Uterus (tissue), 2 donors: ENCODE measurements around the gene GSG1L2.

ENCODE experiments used
- CTCF ChIP-seq, 4 experiments: fragments of 200-600 bp in 2 of 4; fragments of 450-650 bp in 2 of 4; sonication (generic) in 2 of 4; IDR thresholded peaks; one replicate each; pipeline ENCODE4 v1.5.1; 2016 to 2019; ENCODE audit warnings: antibody characterized with exemption in 4 of 4, mild to moderate bottlenecking in 2 of 4, moderate library complexity in 1 of 4
- POLR2A ChIP-seq, 2 donors: fragments of 450-650 bp; IDR thresholded peaks; one replicate each; pipeline ENCODE4 v1.6.1; 2016; ENCODE audit warnings: antibody characterized with exemption in 2 of 2, mild to moderate bottlenecking in 1 of 2, moderate library complexity in 1 of 2

GRCh38 chr17:9814337-9814945, 7.4 kb downstream of the GSG1L2 start:
- TF ChIP-seq CTCF (IDR thresholded peaks at IDR 0.05) = no peak
- no peak for TF ChIP-seq POLR2A (IDR thresholded peaks at IDR 0.05)
